Thoracic aorta (tissue), 2 donors: Measurements from ENCODE around the gene ADAMTS17. TPM values are rescaled to one million over a fixed set of nuclear protein-coding genes. Genes with fewer than 3 reads are reported as not detected.

Source experiments
- ATAC-seq: fragments of 150-250 bp; one replicate; pipeline ENCODE4 v1.8.0; 2017; ENCODE audit warnings: low read depth; ENCODE audit not compliant: insufficient number of reproducible peaks, low FRiP score
- DNase-seq: peaks from one replicate; pipeline ENCODE4 v3.0.0-alpha.2; 2020; ENCODE audit warnings: low spot score
- H3K27ac ChIP-seq, 2 donors: fragments of 200-600 bp; sonication (generic); 1 replicate in 1 of 2; 2 replicates in 1 of 2; pipeline ENCODE4 v1.5.1; 2016; ENCODE audit warnings: mild to moderate bottlenecking in 2 of 2, moderate library complexity in 2 of 2
- H3K27me3 ChIP-seq: fragments of 200-600 bp; sonication (generic); replicated peaks from 2 replicates; pipeline ENCODE4 v1.6.0; 2016; ENCODE audit warnings: mild to moderate bottlenecking; ENCODE audit not compliant: insufficient read depth
- H3K36me3 ChIP-seq: fragments of 200-600 bp; sonication (generic); one replicate; pipeline ENCODE4 v1.5.1; 2016
- H3K4me1 ChIP-seq, 2 donors: fragments of 200-600 bp; sonication (generic); 1 replicate in 1 of 2; 2 replicates in 1 of 2; pipeline versions ENCODE4 v1.5.1 to v1.6.0; 2016; ENCODE audit warnings: low read depth in 2 of 2, mild to moderate bottlenecking in 1 of 2; ENCODE audit not compliant: control insufficient read depth in 1 of 2
- H3K4me3 ChIP-seq: fragments of 200-600 bp; sonication (generic); 2 replicates; pipeline ENCODE4 v1.5.1; 2016; ENCODE audit warnings: mild to moderate bottlenecking
- H3K9me3 ChIP-seq: fragments of 200-600 bp; sonication (generic); 2 replicates; pipeline ENCODE4 v1.5.1; 2016
- total RNA-seq, 2 donors: library from RNA; depleted of rRNA; stranded (reverse); fragments of >200 nt; gene quantifications; one replicate each; pipeline versions ENCODE4 v1.1.0 to v1.2.3, GENCODE V29; 2016
- TF ChIP-seq, protein P1 (sequence below): fragments of 200-600 bp; sonication (generic); IDR thresholded peaks from one replicate; pipeline ENCODE4 v1.5.1; 2019; ENCODE audit warnings: antibody characterized with exemption

Gene ADAMTS17
- total RNA-seq, 2 donors from 2014 or later, result 2.8 to 8.1 TPM

DNA sequence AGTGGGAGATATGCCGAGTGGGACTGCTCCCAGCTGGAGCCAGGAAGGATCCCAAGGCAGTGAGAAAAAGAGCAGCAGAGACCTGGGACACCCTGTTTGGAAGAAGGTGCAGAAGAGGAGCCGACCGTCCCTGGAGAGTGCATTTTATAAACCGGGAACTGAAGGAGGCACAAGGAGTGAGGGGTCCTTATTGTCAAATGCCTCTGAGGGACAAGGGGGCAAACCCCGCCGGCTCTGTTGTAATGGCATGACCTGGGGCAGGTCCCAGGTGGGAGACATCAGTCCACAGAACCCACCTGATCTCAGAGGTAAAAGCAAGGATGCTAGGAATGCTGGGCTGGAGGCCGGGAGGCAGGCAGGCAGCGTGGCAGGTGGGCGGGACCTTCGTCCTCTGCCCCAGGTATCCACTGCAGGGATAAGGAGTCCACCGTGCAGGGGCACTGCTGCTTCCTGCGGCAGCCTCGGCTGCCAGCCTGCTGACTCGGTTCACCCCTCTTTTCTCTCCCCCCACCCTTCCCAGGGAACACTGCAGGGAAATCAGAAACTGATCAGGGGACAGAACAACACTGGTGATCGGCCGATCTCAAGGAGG is 26.9 kb downstream of the ADAMTS17 start:
- DNase-seq (no peak), ATAC-seq (no peak)
- Histone ChIP-seq H3K36me3 (peaks cover 2% of the 10 kb centered on the region), H3K4me1 (peaks cover 0 to 19% of the 10 kb centered on the region in 2 donors), H3K27me3 (no peaks in the 10 kb centered on the region), H3K27ac (no peak overlapping the region), H3K4me3 (no peak overlapping the region), H3K9me3 (peaks cover 5% of the 10 kb centered on the region)
- TF ChIP-seq, protein P1, sequence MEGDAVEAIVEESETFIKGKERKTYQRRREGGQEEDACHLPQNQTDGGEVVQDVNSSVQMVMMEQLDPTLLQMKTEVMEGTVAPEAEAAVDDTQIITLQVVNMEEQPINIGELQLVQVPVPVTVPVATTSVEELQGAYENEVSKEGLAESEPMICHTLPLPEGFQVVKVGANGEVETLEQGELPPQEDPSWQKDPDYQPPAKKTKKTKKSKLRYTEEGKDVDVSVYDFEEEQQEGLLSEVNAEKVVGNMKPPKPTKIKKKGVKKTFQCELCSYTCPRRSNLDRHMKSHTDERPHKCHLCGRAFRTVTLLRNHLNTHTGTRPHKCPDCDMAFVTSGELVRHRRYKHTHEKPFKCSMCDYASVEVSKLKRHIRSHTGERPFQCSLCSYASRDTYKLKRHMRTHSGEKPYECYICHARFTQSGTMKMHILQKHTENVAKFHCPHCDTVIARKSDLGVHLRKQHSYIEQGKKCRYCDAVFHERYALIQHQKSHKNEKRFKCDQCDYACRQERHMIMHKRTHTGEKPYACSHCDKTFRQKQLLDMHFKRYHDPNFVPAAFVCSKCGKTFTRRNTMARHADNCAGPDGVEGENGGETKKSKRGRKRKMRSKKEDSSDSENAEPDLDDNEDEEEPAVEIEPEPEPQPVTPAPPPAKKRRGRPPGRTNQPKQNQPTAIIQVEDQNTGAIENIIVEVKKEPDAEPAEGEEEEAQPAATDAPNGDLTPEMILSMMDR, result no peak

GRCh38 chr15:100311833-100312476 is 29.8 kb downstream of the ADAMTS17 start:
- H3K4me3 ChIP-seq, result no peak overlapping the region
- H3K4me1 ChIP-seq, result peaks cover 0 to 40% of the 10 kb centered on the region in 2 donors
- no peak overlapping the region for H3K27ac ChIP-seq

DNA sequence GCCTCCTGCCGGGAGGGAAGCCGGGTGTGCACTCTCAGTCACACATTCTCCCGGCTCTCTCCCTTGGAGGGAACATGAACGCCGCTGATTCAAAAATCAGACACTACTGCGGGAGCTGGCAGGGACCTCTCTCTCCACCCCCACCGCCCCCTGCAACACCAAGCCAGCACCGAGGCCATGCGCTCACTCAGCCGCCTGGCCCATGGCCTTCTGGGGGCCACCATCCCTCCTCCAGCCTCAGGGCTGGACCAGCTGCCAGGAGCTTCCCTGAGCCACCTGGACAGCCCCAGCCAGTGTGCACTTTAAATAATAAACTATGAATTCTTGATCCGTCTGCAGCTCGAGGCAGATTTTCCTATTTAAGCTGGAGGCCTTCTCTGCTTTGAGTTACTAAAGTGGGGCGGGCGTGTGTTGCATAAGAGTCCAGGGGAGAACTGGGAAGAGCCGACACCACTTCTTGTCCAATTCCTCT is 30.6 kb downstream of the ADAMTS17 start:
- no peaks in the 10 kb centered on the region for H3K27me3 ChIP-seq
- no peaks in the 10 kb centered on the region for H3K9me3 ChIP-seq
- H3K36me3 ChIP-seq, result no peaks in the 10 kb centered on the region
- H3K4me3 ChIP-seq, result peak overlapping the region; percentile 27
- TF ChIP-seq, protein P1, result no peak
- DNase-seq (no peak), ATAC-seq (no peak)
- H3K27ac ChIP-seq, result no peak overlapping the region
- peaks cover 0 to 40% of the 10 kb centered on the region in 2 donors for H3K4me1 ChIP-seq

More at GRCh38 chr15:100311833-100312476, 29.8 kb downstream of the ADAMTS17 start:
- Histone ChIP-seq H3K36me3 (no peaks in the 10 kb centered on the region), H3K9me3 (no peaks in the 10 kb centered on the region), H3K27me3 (no peaks in the 10 kb centered on the region)
- ATAC-seq (no peak), DNase-seq (no peak)
- TF ChIP-seq, protein P1, result no peak

GRCh38 chr15:100310513-100311153 is 31.1 kb downstream of the ADAMTS17 start:
- Histone ChIP-seq H3K4me3 (peak overlapping the region; percentile 27), H3K36me3 (no peaks in the 10 kb centered on the region), H3K27me3 (no peaks in the 10 kb centered on the region), H3K4me1 (peaks cover 0 to 40% of the 10 kb centered on the region in 2 donors), H3K9me3 (no peaks in the 10 kb centered on the region), H3K27ac (no peak overlapping the region)
- ATAC-seq (no peak), DNase-seq (no peak)
- TF ChIP-seq, protein P1, result no peak

DNA sequence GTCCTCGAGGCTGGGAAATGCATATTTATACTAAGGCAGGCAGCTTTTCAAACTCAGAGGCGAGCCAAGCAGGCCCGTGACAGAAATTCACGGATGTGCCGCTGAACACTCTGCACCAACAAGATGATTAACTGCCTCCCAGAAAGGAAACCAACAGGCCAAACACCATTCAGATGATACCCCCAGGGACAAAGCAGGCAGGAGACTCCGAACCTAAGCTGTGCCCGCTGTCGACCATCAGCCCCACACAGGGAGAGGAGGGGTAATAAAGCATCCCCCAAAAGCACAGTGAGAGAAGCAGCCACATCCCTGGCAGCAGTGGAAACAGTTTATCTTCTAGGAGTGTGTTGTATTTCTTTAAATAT is 31.8 kb downstream of the ADAMTS17 start:
- no peak overlapping the region for H3K27ac ChIP-seq
- TF ChIP-seq, protein P1, result no peak
- no peaks in the 10 kb centered on the region for H3K36me3 ChIP-seq
- peaks cover 0 to 40% of the 10 kb centered on the region in 2 donors for H3K4me1 ChIP-seq
- DNase-seq (no peak), ATAC-seq (no peak)
- no peaks in the 10 kb centered on the region for H3K27me3 ChIP-seq
- no peak overlapping the region for H3K4me3 ChIP-seq
- H3K9me3 ChIP-seq, result no peaks in the 10 kb centered on the region
